GM23338 (cell line): ENCODE measurements around the gene MROH2A. TPM values are rescaled to one million over a fixed set of nuclear protein-coding genes. Genes with fewer than 3 reads are reported as not detected.

ENCODE experiments used
- ATAC-seq: fragments of 200-7000 bp; cut with Tn5 transposase; 3 replicates; pipeline ENCODE4 v1.9.1; 2020
- DNase-seq: peaks from one replicate; pipeline ENCODE4 v3.0.0-alpha.2; 2015; ENCODE audit warnings: low spot score
- H2AFZ ChIP-seq: fragments of 200-600 bp; sonication (generic); 2 replicates; pipeline ENCODE4 v1.8.0; 2016; ENCODE audit warnings: antibody characterized with exemption, mild to moderate bottlenecking, moderate library complexity
- H3F3A ChIP-seq: fragments of 200-600 bp; sonication (generic); replicated peaks from 2 replicates; pipeline ENCODE4 v1.8.0; 2017; ENCODE audit warnings: antibody characterized with exemption, mixed run types, low read depth
- H3K27ac ChIP-seq: fragments of 200-600 bp; sonication (generic); 2 replicates; pipeline ENCODE4 v1.6.1; 2016; ENCODE audit warnings: low read depth
- H3K27me3 ChIP-seq: fragments of 200-600 bp; sonication (generic); 2 replicates; pipeline ENCODE4 v1.8.0; 2016; ENCODE audit warnings: mild to moderate bottlenecking, mixed run types, moderate library complexity; ENCODE audit not compliant: insufficient read depth
- H3K36me3 ChIP-seq: fragments of 200-600 bp; sonication (generic); 2 replicates; pipeline ENCODE4 v1.8.0; 2016; ENCODE audit warnings: mild to moderate bottlenecking; ENCODE audit not compliant: insufficient read depth
- H3K4me1 ChIP-seq: fragments of 200-600 bp; sonication (generic); 2 replicates; pipeline ENCODE4 v1.8.0; 2016; ENCODE audit warnings: mild to moderate bottlenecking, moderate library complexity; ENCODE audit not compliant: insufficient read depth
- H3K4me2 ChIP-seq: fragments of 200-600 bp; sonication (generic); 2 replicates; pipeline ENCODE4 v1.7.1; 2017; ENCODE audit warnings: mixed run types
- H3K4me3 ChIP-seq: fragments of 200-600 bp; sonication (generic); 2 replicates; pipeline ENCODE4 v1.6.1; 2016; ENCODE audit warnings: mixed run types
- H3K79me2 ChIP-seq: fragments of 200-600 bp; sonication (generic); replicated peaks from 2 replicates; pipeline ENCODE4 v1.8.0; 2017; ENCODE audit warnings: mild to moderate bottlenecking; ENCODE audit not compliant: insufficient read depth
- H3K9me2 ChIP-seq: fragments of 200-600 bp; sonication (generic); 2 replicates; pipeline ENCODE4 v1.8.0; 2017; ENCODE audit not compliant: insufficient read depth
- H4K20me1 ChIP-seq: fragments of 200-600 bp; sonication (generic); replicated peaks from 2 replicates; pipeline ENCODE4 v1.8.0; 2017; ENCODE audit warnings: mild to moderate bottlenecking; ENCODE audit not compliant: insufficient read depth
- H3K27ac Mint-ChIP-seq: 2 replicates; pipeline ENCODE4 v1.8.0; 2020; ENCODE audit warnings: inconsistent platforms, mild to moderate bottlenecking, moderate library complexity, mixed read lengths
- H3K27me3 Mint-ChIP-seq: 3 replicates; pipeline ENCODE4 v1.8.0; 2022; ENCODE audit warnings: low read depth, mild to moderate bottlenecking, moderate library complexity, mixed read lengths, inconsistent platforms; ENCODE audit not compliant: insufficient read depth, poor library complexity
- H3K36me3 Mint-ChIP-seq: 3 replicates; pipeline ENCODE4 v1.8.0; 2021; ENCODE audit warnings: low read depth, mild to moderate bottlenecking, inconsistent platforms, moderate library complexity, mixed read lengths
- H3K4me1 Mint-ChIP-seq: 3 replicates; pipeline ENCODE4 v1.8.0; 2020; ENCODE audit warnings: mild to moderate bottlenecking, inconsistent platforms, mixed read lengths
- H3K4me3 Mint-ChIP-seq: 3 replicates; pipeline ENCODE4 v1.8.0; 2021; ENCODE audit warnings: moderate library complexity, mild to moderate bottlenecking, inconsistent platforms, mixed read lengths
- H3K9me3 Mint-ChIP-seq: 3 replicates; pipeline ENCODE4 v1.8.0; 2020; ENCODE audit warnings: moderate library complexity, mild to moderate bottlenecking, inconsistent platforms, mixed read lengths
- ETS1 ChIP-seq: IDR thresholded peaks from 2 replicates; pipeline ENCODE4 v1.6.1; 2016; ENCODE audit warnings: antibody characterized with exemption
- EZH2 ChIP-seq: fragments of 200-600 bp; sonication (generic); IDR thresholded peaks from one replicate; pipeline ENCODE4 v1.8.0; 2017; ENCODE audit warnings: antibody characterized with exemption, mild to moderate bottlenecking, low read depth; ENCODE audit not compliant: unreplicated experiment
- EZH2phosphoT487 ChIP-seq: fragments of 200-600 bp; sonication (generic); IDR thresholded peaks from one replicate; pipeline ENCODE4 v1.8.1; 2018; ENCODE audit warnings: antibody characterized with exemption; ENCODE audit not compliant: unreplicated experiment
- JUNB ChIP-seq: IDR thresholded peaks from one replicate; pipeline ENCODE4 v1.6.1; 2016; ENCODE audit warnings: antibody characterized with exemption; ENCODE audit not compliant: unreplicated experiment
- POLR2AphosphoS5 ChIP-seq: IDR thresholded peaks from 2 replicates; pipeline ENCODE4 v1.6.1; 2016; ENCODE audit warnings: antibody characterized with exemption, low read depth
- REST ChIP-seq: IDR thresholded peaks from one replicate; pipeline ENCODE4 v1.6.1; 2018; ENCODE audit warnings: antibody characterized with exemption; ENCODE audit not compliant: unreplicated experiment
- ZNF114 ChIP-seq: fragments of 250-450 bp; sonication (Bioruptor Pico); IDR thresholded peaks from 2 replicates; pipeline ENCODE4 v1.5.0; 2020; ENCODE audit warnings: mild to moderate bottlenecking, moderate library complexity
- ZNF331 ChIP-seq: fragments of 250-450 bp; sonication (Bioruptor Pico); IDR thresholded peaks from 2 replicates; pipeline ENCODE4 v1.5.0; 2020; ENCODE audit warnings: low read depth, mild to moderate bottlenecking, moderate library complexity
- ZNF462 ChIP-seq: fragments of 250-450 bp; sonication (Bioruptor Pico); IDR thresholded peaks from 2 replicates; pipeline ENCODE4 v1.5.0; 2020; ENCODE audit warnings: mild to moderate bottlenecking, moderate library complexity
- polyA plus RNA-seq: library from polyadenylated mRNA; unstranded; fragments of >200 nt; fragmentation: Nextera tagmentation; extraction: Ambion mirVana; gene quantifications from 2 replicates; pipeline ENCODE4 v1.2.1, GENCODE V29; 2016
- total RNA-seq: library from RNA; depleted of rRNA; stranded (reverse); fragments of >200 nt; shearing (Covaris generic); gene quantifications from 2 replicates; pipeline ENCODE4 v1.2.3, GENCODE V29; 2014
- TF ChIP-seq, protein P1 (sequence below), 2 experiments: fragments of 200-600 bp in 1 of 2; sonication (generic) in 1 of 2; conservative IDR thresholded peaks; 2 replicates each; pipeline versions ENCODE4 v1.5.1 to v1.6.1; 2016 to 2017; ENCODE audit warnings: antibody characterized with exemption in 2 of 2, low read depth in 2 of 2, mild to moderate bottlenecking in 2 of 2, moderate library complexity in 1 of 2

The MROH2A gene
- total and polyA plus RNA-seq, 2 experiments from 2014 or later: not detected

DNA sequence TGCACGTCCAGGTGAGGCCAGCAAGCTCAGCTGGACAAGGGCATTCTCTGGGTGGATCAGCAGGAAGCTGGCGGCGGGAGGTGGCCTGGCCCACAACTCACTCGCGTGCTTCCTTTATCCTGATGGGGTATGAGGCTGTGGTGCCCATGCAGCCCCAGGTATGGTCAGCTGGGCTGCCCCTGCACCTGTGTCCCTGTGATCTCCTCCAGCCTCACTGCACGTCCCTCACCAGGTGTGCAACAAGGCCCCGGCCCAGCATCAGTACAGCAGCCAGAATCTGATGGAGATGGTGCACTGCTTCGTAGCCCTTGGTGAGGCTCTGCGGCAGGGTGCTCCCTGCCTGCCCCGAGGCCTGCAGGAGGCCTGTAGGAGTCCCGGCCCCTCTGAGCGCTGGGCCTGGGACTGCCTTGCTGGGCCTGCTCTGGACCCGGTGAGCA is 17.6 kb downstream of the MROH2A start (continued):
- TF ChIP-seq ZNF462 (CRISPR knock-in tag) (no peak), ZNF114 (no peak), JUNB (no peak)
- TF ChIP-seq, protein P1, sequence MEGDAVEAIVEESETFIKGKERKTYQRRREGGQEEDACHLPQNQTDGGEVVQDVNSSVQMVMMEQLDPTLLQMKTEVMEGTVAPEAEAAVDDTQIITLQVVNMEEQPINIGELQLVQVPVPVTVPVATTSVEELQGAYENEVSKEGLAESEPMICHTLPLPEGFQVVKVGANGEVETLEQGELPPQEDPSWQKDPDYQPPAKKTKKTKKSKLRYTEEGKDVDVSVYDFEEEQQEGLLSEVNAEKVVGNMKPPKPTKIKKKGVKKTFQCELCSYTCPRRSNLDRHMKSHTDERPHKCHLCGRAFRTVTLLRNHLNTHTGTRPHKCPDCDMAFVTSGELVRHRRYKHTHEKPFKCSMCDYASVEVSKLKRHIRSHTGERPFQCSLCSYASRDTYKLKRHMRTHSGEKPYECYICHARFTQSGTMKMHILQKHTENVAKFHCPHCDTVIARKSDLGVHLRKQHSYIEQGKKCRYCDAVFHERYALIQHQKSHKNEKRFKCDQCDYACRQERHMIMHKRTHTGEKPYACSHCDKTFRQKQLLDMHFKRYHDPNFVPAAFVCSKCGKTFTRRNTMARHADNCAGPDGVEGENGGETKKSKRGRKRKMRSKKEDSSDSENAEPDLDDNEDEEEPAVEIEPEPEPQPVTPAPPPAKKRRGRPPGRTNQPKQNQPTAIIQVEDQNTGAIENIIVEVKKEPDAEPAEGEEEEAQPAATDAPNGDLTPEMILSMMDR (conservative IDR thresholded peaks at IDR 0.05; ENCODE audit: low read depth in 2 of 2): no peak

DNA sequence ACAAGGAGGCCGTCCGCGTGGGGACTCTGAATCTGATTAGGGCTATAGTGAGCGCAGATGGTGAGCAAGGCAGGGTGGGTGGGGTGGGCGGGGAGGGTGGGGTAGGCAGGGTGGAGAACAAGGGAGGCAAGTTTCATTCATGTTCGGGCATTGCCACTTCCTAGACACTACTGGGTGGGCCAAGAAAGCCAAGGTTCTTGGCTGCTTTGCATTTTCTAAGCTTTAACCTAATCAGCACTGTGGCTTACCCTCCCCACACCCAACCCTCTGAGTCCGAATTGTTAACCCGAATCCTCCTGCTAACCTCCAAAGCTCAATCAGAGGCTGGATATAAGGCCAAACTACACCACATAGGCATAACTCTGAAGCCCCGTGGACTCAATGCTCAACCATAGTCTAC is 18.1 kb downstream of the MROH2A start:
- Mint-ChIP-seq H3K27me3 (peaks cover 8% of the 10 kb centered on the region), H3K36me3 (no peaks in the 10 kb centered on the region; the same call in 1 of the 3 replicates), H3K27ac (no peak overlapping the region), H3K4me1 (no peaks in the 10 kb centered on the region; the same call in 2 of the 3 replicates), H3K4me3 (no peak overlapping the region), H3K9me3 (peaks cover 16% of the 10 kb centered on the region)
- H3K79me2 ChIP-seq: no peaks in the 10 kb centered on the region
- H4K20me1 ChIP-seq: no peaks in the 10 kb centered on the region
- H2AFZ ChIP-seq: no peak overlapping the region
- DNase-seq (no peak), ATAC-seq (no peak)
- H3F3A ChIP-seq: no peaks in the 10 kb centered on the region
- no peak overlapping the region for H3K4me3 ChIP-seq
- H3K36me3 ChIP-seq: no peaks in the 10 kb centered on the region
- no peaks in the 10 kb centered on the region for H3K4me1 ChIP-seq
- H3K27ac ChIP-seq: no peak overlapping the region
- no peaks in the 10 kb centered on the region for H3K27me3 ChIP-seq
- H3K9me2 ChIP-seq: no peaks in the 10 kb centered on the region
- TF ChIP-seq, protein P1 (conservative IDR thresholded peaks at IDR 0.05; ENCODE audit: low read depth in 2 of 2): no peak
- TF ChIP-seq ETS1 (no peak), ZNF331 (CRISPR knock-in tag) (no peak), EZH2phosphoT487 (no peak), POLR2AphosphoS5 (no peak), EZH2 (no peak), REST (no peak), JUNB (no peak)
- H3K4me2 ChIP-seq: no peak overlapping the region
